ENCODE measurements around the gene AMACR.

DNA sequence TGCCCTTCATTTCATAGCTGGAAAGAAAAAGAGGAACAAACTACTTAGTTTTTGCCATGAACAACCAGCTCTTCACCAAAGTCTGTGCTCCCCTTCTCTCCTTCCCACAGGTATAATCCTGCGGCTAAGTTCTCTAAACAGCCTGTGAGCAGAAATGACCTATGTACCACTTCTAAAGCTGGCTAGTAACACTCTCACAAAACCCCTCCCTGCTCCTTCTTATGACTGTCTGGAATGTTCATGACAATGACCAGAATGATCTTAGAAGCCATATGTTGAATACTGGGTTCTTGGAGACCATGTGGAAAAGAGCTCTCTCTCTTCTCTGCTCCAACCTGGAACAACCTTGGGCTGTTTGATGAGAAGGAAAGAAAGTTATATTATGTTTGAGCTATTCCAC lies 12.9 kb upstream of the AMACR start:
- TF ChIP-seq, protein P1, sequence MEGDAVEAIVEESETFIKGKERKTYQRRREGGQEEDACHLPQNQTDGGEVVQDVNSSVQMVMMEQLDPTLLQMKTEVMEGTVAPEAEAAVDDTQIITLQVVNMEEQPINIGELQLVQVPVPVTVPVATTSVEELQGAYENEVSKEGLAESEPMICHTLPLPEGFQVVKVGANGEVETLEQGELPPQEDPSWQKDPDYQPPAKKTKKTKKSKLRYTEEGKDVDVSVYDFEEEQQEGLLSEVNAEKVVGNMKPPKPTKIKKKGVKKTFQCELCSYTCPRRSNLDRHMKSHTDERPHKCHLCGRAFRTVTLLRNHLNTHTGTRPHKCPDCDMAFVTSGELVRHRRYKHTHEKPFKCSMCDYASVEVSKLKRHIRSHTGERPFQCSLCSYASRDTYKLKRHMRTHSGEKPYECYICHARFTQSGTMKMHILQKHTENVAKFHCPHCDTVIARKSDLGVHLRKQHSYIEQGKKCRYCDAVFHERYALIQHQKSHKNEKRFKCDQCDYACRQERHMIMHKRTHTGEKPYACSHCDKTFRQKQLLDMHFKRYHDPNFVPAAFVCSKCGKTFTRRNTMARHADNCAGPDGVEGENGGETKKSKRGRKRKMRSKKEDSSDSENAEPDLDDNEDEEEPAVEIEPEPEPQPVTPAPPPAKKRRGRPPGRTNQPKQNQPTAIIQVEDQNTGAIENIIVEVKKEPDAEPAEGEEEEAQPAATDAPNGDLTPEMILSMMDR (conservative IDR thresholded peaks at IDR 0.05; ENCODE audit: low read depth in 2 of 2): no peak
- TF ChIP-seq, protein P2, sequence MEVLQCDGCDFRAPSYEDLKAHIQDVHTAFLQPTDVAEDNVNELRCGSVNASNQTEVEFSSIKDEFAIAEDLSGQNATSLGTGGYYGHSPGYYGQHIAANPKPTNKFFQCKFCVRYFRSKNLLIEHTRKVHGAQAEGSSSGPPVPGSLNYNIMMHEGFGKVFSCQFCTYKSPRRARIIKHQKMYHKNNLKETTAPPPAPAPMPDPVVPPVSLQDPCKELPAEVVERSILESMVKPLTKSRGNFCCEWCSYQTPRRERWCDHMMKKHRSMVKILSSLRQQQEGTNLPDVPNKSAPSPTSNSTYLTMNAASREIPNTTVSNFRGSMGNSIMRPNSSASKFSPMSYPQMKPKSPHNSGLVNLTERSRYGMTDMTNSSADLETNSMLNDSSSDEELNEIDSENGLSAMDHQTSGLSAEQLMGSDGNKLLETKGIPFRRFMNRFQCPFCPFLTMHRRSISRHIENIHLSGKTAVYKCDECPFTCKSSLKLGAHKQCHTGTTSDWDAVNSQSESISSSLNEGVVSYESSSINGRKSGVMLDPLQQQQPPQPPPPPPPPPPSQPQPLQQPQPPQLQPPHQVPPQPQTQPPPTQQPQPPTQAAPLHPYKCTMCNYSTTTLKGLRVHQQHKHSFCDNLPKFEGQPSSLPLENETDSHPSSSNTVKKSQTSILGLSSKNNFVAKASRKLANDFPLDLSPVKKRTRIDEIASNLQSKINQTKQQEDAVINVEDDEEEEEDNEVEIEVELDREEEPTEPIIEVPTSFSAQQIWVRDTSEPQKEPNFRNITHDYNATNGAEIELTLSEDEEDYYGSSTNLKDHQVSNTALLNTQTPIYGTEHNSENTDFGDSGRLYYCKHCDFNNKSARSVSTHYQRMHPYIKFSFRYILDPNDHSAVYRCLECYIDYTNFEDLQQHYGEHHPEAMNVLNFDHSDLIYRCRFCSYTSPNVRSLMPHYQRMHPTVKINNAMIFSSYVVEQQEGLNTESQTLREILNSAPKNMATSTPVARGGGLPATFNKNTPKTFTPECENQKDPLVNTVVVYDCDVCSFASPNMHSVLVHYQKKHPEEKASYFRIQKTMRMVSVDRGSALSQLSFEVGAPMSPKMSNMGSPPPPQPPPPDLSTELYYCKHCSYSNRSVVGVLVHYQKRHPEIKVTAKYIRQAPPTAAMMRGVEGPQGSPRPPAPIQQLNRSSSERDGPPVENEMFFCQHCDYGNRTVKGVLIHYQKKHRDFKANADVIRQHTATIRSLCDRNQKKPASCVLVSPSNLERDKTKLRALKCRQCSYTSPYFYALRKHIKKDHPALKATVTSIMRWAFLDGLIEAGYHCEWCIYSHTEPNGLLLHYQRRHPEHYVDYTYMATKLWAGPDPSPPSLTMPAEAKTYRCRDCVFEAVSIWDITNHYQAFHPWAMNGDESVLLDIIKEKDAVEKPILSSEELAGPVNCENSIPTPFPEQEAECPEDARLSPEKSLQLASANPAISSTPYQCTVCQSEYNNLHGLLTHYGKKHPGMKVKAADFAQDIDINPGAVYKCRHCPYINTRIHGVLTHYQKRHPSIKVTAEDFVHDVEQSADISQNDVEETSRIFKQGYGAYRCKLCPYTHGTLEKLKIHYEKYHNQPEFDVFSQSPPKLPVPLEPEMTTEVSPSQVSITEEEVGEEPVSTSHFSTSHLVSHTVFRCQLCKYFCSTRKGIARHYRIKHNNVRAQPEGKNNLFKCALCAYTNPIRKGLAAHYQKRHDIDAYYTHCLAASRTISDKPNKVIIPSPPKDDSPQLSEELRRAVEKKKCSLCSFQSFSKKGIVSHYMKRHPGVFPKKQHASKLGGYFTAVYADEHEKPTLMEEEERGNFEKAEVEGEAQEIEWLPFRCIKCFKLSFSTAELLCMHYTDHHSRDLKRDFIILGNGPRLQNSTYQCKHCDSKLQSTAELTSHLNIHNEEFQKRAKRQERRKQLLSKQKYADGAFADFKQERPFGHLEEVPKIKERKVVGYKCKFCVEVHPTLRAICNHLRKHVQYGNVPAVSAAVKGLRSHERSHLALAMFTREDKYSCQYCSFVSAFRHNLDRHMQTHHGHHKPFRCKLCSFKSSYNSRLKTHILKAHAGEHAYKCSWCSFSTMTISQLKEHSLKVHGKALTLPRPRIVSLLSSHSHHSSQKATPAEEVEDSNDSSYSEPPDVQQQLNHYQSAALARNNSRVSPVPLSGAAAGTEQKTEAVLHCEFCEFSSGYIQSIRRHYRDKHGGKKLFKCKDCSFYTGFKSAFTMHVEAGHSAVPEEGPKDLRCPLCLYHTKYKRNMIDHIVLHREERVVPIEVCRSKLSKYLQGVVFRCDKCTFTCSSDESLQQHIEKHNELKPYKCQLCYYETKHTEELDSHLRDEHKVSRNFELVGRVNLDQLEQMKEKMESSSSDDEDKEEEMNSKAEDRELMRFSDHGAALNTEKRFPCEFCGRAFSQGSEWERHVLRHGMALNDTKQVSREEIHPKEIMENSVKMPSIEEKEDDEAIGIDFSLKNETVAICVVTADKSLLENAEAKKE (CRISPR knock-in tag; IDR thresholded peaks at IDR 0.05): no peak
- no peak for TF ChIP-seq ZNF331 (CRISPR knock-in tag; IDR thresholded peaks at IDR 0.05; ENCODE audit: low read depth)
- TF ChIP-seq EZH2 (IDR thresholded peaks at IDR 0.05; ENCODE audit: low read depth, unreplicated experiment): no peak
- TF ChIP-seq POLR2AphosphoS5 (IDR thresholded peaks at IDR 0.05; ENCODE audit: low read depth): no peak
- no peak for TF ChIP-seq CREB1 (CRISPR knock-in tag; IDR thresholded peaks at IDR 0.05; ENCODE audit: low read depth)
- TF ChIP-seq, protein P3, sequence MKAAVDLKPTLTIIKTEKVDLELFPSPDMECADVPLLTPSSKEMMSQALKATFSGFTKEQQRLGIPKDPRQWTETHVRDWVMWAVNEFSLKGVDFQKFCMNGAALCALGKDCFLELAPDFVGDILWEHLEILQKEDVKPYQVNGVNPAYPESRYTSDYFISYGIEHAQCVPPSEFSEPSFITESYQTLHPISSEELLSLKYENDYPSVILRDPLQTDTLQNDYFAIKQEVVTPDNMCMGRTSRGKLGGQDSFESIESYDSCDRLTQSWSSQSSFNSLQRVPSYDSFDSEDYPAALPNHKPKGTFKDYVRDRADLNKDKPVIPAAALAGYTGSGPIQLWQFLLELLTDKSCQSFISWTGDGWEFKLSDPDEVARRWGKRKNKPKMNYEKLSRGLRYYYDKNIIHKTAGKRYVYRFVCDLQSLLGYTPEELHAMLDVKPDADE (IDR thresholded peaks at IDR 0.05): no peak
- TF ChIP-seq, protein P4, sequence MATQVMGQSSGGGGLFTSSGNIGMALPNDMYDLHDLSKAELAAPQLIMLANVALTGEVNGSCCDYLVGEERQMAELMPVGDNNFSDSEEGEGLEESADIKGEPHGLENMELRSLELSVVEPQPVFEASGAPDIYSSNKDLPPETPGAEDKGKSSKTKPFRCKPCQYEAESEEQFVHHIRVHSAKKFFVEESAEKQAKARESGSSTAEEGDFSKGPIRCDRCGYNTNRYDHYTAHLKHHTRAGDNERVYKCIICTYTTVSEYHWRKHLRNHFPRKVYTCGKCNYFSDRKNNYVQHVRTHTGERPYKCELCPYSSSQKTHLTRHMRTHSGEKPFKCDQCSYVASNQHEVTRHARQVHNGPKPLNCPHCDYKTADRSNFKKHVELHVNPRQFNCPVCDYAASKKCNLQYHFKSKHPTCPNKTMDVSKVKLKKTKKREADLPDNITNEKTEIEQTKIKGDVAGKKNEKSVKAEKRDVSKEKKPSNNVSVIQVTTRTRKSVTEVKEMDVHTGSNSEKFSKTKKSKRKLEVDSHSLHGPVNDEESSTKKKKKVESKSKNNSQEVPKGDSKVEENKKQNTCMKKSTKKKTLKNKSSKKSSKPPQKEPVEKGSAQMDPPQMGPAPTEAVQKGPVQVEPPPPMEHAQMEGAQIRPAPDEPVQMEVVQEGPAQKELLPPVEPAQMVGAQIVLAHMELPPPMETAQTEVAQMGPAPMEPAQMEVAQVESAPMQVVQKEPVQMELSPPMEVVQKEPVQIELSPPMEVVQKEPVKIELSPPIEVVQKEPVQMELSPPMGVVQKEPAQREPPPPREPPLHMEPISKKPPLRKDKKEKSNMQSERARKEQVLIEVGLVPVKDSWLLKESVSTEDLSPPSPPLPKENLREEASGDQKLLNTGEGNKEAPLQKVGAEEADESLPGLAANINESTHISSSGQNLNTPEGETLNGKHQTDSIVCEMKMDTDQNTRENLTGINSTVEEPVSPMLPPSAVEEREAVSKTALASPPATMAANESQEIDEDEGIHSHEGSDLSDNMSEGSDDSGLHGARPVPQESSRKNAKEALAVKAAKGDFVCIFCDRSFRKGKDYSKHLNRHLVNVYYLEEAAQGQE (IDR thresholded peaks at IDR 0.05; ENCODE audit: unreplicated experiment): no peak
